Cardiac fibroblast (primary cell): ENCODE measurements around the gene PRKRIP1.

Source experiments
- DNase-seq, 2 donors: peaks; one replicate each; pipeline versions ENCODE4 v3.0.0 to v3.0.0-alpha.2; 2010; ENCODE audit warnings: low read depth in 2 of 2
- H3K4me3 ChIP-seq, 2 donors: replicated peaks in 1 of 2; 1 replicate in 1 of 2; 2 replicates in 1 of 2; pipeline ENCODE4 v1.5.1; 2011; ENCODE audit warnings: low read depth in 2 of 2, low read length in 2 of 2, mild to moderate bottlenecking in 2 of 2, moderate library complexity in 1 of 2
- CTCF ChIP-seq: IDR thresholded peaks from one replicate; pipeline ENCODE4 v1.5.1; 2011; ENCODE audit warnings: low read depth, mild to moderate bottlenecking, low read length, inconsistent platforms

Gene PRKRIP1

GRCh38 chr7:102387064-102387463 lies 9.1 kb upstream of the PRKRIP1 start:
- no peak overlapping the region for H3K4me3 ChIP-seq
- no peak for TF ChIP-seq CTCF
- DNase-seq: no peak

GRCh38 chr7:102389810-102390209 lies 6.4 kb upstream of the PRKRIP1 start:
- no peak overlapping the region for H3K4me3 ChIP-seq
- no peak for TF ChIP-seq CTCF
- no peak for DNase-seq

GRCh38 chr7:102390697-102391484 lies 5.3 kb upstream of the PRKRIP1 start:
- no peak overlapping the region for H3K4me3 ChIP-seq
- TF ChIP-seq CTCF: peak; percentile 92
- peak; percentile 81 for DNase-seq

GRCh38 chr7:102392330-102392729 lies 3.8 kb upstream of the PRKRIP1 start:
- no peak for TF ChIP-seq CTCF
- DNase-seq: no peak
- no peak overlapping the region for H3K4me3 ChIP-seq

- H3K4me3 ChIP-seq: no peak overlapping the region
- DNase-seq: no peak
- no peak for TF ChIP-seq CTCF
Measured at GRCh38 chr7:102393467-102393866, 2.7 kb upstream of the PRKRIP1 start.

GRCh38 chr7:102395592-102395872 lies 631 bp upstream of the PRKRIP1 start:
- peak overlapping the region; percentile 88 to 92 for H3K4me3 ChIP-seq
- TF ChIP-seq CTCF: no peak
- DNase-seq: peak in 1 of 2 donors; percentile 34

- TF ChIP-seq CTCF: no peak
- DNase-seq: no peak
- peak overlapping the region; percentile 88 to 92 for H3K4me3 ChIP-seq
Measured at GRCh38 chr7:102396710-102397019, 502 bp downstream of the PRKRIP1 start.
